D721Med (cell line): Measurements from ENCODE around the gene YPEL4.

Source experiments
- DNase-seq: peaks from one replicate; pipeline ENCODE4 v3.0.0; 2011; ENCODE audit warnings: low spot score; ENCODE audit not compliant: insufficient read length
- FAIRE-seq: peaks from 2 replicates; lab custom pipeline; 2011; peaks lifted over from hg19 to GRCh38; lab: Jason Lieb, UNC
- TF ChIP-seq, protein P1 (sequence below): IDR thresholded peaks from 2 replicates; pipeline ENCODE4 v1.5.1; 2012; ENCODE audit warnings: mild to moderate bottlenecking, control low read depth; ENCODE audit not compliant: insufficient read depth; ENCODE audit errors: missing control alignments

Gene YPEL4

GRCh38 chr11:57648801-57649735 lies 644 bp downstream of the YPEL4 start:
- TF ChIP-seq, protein P1, sequence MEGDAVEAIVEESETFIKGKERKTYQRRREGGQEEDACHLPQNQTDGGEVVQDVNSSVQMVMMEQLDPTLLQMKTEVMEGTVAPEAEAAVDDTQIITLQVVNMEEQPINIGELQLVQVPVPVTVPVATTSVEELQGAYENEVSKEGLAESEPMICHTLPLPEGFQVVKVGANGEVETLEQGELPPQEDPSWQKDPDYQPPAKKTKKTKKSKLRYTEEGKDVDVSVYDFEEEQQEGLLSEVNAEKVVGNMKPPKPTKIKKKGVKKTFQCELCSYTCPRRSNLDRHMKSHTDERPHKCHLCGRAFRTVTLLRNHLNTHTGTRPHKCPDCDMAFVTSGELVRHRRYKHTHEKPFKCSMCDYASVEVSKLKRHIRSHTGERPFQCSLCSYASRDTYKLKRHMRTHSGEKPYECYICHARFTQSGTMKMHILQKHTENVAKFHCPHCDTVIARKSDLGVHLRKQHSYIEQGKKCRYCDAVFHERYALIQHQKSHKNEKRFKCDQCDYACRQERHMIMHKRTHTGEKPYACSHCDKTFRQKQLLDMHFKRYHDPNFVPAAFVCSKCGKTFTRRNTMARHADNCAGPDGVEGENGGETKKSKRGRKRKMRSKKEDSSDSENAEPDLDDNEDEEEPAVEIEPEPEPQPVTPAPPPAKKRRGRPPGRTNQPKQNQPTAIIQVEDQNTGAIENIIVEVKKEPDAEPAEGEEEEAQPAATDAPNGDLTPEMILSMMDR, result no peak
- no peak for DNase-seq
- no peak for FAIRE-seq

DNA sequence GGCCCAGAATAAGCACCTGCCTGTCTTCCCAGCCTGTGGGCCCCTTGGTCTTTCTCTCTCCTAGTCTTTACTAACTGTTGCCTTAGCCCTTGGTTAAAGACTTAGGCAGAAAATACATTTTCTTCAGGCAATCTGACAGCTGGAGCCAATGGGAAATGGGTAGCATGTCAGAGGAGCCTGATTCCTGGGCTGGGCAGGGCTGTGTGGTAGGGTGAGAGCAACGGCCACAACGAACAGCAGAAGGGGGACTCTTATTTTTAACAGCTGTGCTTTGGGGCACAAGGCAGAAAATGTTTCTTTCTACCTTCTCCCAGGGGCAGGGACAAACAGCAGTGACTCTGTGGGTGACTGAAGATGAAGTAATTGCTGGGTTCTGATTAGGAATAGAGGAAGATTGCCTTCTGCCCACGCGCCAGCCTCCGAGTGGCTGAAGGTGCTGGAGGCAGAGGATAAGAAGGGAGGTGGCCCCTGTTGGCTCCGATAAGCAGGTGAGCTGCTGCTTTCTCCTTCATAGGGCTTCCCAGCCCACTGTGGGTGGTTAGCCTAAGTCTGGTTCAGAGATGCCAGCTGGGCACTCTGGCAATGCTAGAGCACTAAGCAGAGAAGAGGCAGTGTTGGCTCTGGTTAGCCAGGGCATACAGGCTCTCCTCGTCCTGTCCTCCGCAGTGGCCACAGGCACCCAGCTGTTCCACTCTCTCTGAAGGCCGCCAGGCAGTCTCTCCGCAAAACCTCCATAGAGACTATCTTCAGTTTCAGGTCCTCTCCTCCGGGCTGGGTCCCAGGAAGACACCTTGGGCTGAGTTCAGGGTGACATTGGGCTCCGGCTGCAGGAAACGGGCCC lies 1.5 kb downstream of the YPEL4 start:
- FAIRE-seq (no peak), DNase-seq (no peak)

DNA sequence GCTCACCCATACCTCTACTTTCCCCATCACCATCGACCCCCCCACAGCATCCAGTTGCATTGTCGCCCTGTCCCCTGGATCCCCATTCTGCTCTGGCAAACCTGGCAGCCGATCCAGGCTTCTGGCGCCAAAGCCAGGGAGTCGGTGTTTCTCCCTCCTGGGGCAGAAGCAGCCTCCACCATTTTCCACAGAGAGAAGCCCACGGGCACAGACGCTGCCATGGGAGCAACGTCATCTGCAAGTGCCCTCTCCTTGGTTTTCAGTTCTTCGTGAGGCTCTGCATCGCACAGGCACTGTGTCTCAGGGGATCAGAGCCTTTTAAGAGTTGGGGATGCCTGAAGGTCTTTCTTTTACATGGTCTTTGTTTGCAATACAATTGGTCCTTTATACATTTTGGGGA lies 2.3 kb downstream of the YPEL4 start:
- FAIRE-seq, result no peak
- TF ChIP-seq, protein P1, result no peak
- DNase-seq, result no peak

More for the DNA sequence above, 1.5 kb downstream of the YPEL4 start:
- TF ChIP-seq, protein P1, result no peak

DNA sequence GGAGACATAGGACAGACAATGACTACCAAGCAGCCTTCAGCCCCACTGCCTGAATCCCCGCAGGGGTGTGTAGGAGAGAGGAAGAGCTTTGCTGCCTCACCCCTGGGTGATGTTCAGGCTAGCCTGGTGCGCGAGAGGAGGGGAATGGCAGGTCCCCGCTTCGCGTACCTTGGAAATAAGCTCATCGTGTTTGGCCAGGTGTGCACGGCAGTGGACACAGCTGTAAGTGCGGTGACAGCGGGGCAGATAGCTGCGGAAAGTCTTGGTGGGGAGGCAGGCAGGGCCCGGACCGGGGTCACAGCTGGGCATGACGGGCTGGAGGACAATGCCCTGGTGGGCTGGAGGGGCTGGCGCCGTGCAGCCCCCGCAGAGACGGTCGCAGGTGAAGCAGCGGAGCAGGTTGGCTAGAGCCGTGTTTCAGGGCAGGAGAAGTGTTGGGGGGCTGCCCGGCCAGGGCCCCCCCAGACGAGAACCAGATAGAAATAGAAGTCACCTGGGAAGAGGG lies 2.9 kb downstream of the YPEL4 start:
- TF ChIP-seq, protein P1, result no peak
- no peak for FAIRE-seq
- no peak for DNase-seq

DNA sequence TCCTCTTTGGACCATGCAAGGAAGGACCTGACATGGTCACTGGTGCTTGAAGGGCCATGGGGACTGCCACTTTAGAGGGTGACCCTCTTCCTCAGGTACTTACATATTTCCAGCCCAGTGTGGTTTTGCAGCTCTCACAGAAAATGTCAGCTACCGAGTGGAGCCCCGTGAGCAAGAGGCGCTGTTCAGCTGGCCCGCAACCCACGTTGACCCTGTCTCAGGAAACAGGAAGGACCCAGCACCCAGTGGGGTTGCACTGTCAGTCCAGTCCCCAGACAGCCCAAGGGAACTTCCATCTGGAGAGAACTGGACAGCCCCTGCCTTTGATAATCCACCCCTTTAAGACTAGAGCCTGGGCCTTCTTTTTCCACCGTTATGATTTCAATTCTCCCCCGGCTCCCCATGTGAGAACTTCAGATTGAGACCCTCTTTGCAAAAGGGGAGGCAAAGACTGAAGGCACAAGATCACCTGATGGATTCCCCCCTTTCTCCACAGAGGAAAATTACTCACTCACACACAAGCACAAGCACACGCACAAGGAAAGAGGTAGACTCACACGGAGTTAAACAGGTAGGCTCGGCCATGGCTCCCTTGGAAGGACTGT lies 3.4 kb downstream of the YPEL4 start:
- no peak for DNase-seq

DNA sequence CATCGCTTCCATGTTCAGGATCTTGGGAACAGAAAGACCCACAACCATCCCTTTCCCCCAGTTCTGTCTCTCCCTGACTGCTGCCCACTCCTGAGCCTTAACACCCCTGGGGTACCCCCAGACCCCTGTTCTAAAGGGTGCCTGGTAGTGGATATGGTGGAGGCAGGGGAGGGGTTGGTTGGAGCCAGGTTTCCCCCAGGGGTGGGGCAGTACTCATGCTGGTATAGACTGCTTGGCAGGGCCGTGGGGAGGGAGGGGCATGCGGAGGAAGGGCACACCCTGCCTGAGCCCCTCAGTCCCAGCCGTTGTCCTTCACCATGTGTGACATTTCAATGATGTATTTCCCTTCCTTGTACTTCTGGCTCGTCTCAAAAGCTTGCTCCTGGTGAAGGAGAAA lies 4.0 kb downstream of the YPEL4 start:
- TF ChIP-seq, protein P1, result no peak
- FAIRE-seq (no peak), DNase-seq (no peak)

More for the DNA sequence above, 3.4 kb downstream of the YPEL4 start:
- TF ChIP-seq, protein P1, result no peak
- FAIRE-seq, result no peak
